IMR-90 (cell line): ENCODE results near the gene SFT2D3. TPM values are rescaled to one million over a fixed set of nuclear protein-coding genes. Genes with fewer than 3 reads are reported as not detected.

Experiments used
- ATAC-seq: fragments of 200-7000 bp; cut with Tn5 transposase; 2 replicates; pipeline ENCODE4 v1.9.1; 2020; ENCODE audit warnings: low read depth, mild to moderate bottlenecking, moderate library complexity
- BruUV-seq: library from RNA; stranded (reverse); fragments of 400-500 nt; replicated peaks from 2 replicates; lab custom pipeline; 2021; lab: Mats Ljungman, UMichigan
- CTCF ChIA-PET: fragments of 300-600 bp; formaldehyde crosslinking; extraction: SDS; loops from one replicate; lab custom pipeline; 2021; ENCODE audit warnings: antibody characterized with exemption; lab: Yijun Ruan, JAX
- POLR2A ChIA-PET: fragments of 300-600 bp; sonication (Branson Sonifier 250); formaldehyde crosslinking; loops from one replicate; lab custom pipeline; 2022; ENCODE audit warnings: antibody characterized with exemption; ENCODE audit not compliant: unreplicated experiment; lab: Charles Lee
- DNase-seq: peaks from one replicate; pipeline ENCODE4 v3.0.0; 2013
- H2AFZ ChIP-seq: replicated peaks from 2 replicates; pipeline ENCODE3; 2013; ENCODE audit warnings: low read length, mild to moderate bottlenecking; ENCODE audit not compliant: poor library complexity
- H2AK5ac ChIP-seq: 2 replicates; pipeline ENCODE4 v1.6.1; 2013; ENCODE audit warnings: low read depth, low read length, inconsistent platforms
- H2AK9ac ChIP-seq: replicated peaks from 2 replicates; pipeline ENCODE3; 2013; ENCODE audit warnings: mild to moderate bottlenecking, low read depth, low read length, moderate library complexity; ENCODE audit not compliant: poor library complexity
- H2BK120ac ChIP-seq: 2 replicates; pipeline ENCODE4 v1.6.1; 2013; ENCODE audit warnings: low read depth, low read length, inconsistent platforms
- H2BK15ac ChIP-seq: 3 replicates; pipeline ENCODE4 v1.6.1; 2013; ENCODE audit warnings: low read depth, low read length, inconsistent platforms
- H2BK20ac ChIP-seq: 2 replicates; pipeline ENCODE4 v1.6.1; 2013; ENCODE audit warnings: low read depth, mild to moderate bottlenecking, inconsistent platforms, low read length, moderate library complexity
- H2BK5ac ChIP-seq: 2 replicates; pipeline ENCODE4 v1.6.1; 2013; ENCODE audit warnings: mild to moderate bottlenecking, low read depth, low read length, inconsistent platforms; ENCODE audit not compliant: poor library complexity, severe bottlenecking
- H3K14ac ChIP-seq: replicated peaks from 2 replicates; pipeline ENCODE4 v1.6.1; 2013; ENCODE audit warnings: low read depth, low read length, inconsistent platforms
- H3K18ac ChIP-seq: 2 replicates; pipeline ENCODE4 v1.6.1; 2013; ENCODE audit warnings: low read depth, low read length, control low read depth
- H3K23ac ChIP-seq: 2 replicates; pipeline ENCODE4 v1.6.1; 2013; ENCODE audit warnings: low read depth, low read length, inconsistent platforms
- H3K27ac ChIP-seq: 2 replicates; pipeline ENCODE4 v1.5.1; 2013; ENCODE audit warnings: mild to moderate bottlenecking, control low read depth, low read length; ENCODE audit not compliant: insufficient read depth
- H3K27me3 ChIP-seq: 2 replicates; pipeline ENCODE4 v1.6.1; 2013; ENCODE audit warnings: low read length; ENCODE audit not compliant: control insufficient read depth, insufficient read depth
- H3K36me3 ChIP-seq: 2 replicates; pipeline ENCODE4 v1.6.1; 2013; ENCODE audit warnings: low read length, mixed read lengths; ENCODE audit not compliant: control insufficient read depth, insufficient read depth
- H3K4ac ChIP-seq: 2 replicates; pipeline ENCODE4 v1.6.1; 2013; ENCODE audit warnings: low read depth, low read length, inconsistent platforms
- H3K4me1 ChIP-seq: 2 replicates; pipeline ENCODE4 v1.6.1; 2013; ENCODE audit warnings: low read length, mixed read lengths; ENCODE audit not compliant: control insufficient read depth, insufficient read depth
- H3K4me2 ChIP-seq: 2 replicates; pipeline ENCODE4 v1.6.1; 2013; ENCODE audit warnings: low read depth, mild to moderate bottlenecking, control low read depth, low read length, moderate library complexity
- H3K4me3 ChIP-seq: 2 replicates; pipeline ENCODE4 v1.5.1; 2013; ENCODE audit warnings: low read depth, mild to moderate bottlenecking, control low read depth, low read length, moderate library complexity; ENCODE audit not compliant: insufficient read depth
- H3K56ac ChIP-seq: 2 replicates; pipeline ENCODE4 v1.6.1; 2013; ENCODE audit warnings: low read length, inconsistent platforms; ENCODE audit not compliant: insufficient read depth; ENCODE audit errors: extremely low read depth
- H3K79me1 ChIP-seq, 2 experiments: 2 replicates each; pipeline ENCODE4 v1.6.1; 2013; ENCODE audit warnings: low read length in 2 of 2, inconsistent platforms in 1 of 2, low read depth in 1 of 2
- H3K9ac ChIP-seq: 2 replicates; pipeline ENCODE4 v1.6.1; 2013; ENCODE audit warnings: low read depth, low read length, control low read depth
- H3K9me1 ChIP-seq: 2 replicates; pipeline ENCODE4 v1.6.1; 2013; ENCODE audit warnings: low read length, inconsistent platforms; ENCODE audit not compliant: insufficient read depth
- H3K9me3 ChIP-seq: 2 replicates; pipeline ENCODE4 v1.6.1; 2013; ENCODE audit warnings: low read length; ENCODE audit not compliant: control insufficient read depth, insufficient read depth
- H4K20me1 ChIP-seq: 2 replicates; pipeline ENCODE4 v1.6.1; 2013; ENCODE audit warnings: low read length, inconsistent platforms; ENCODE audit not compliant: insufficient read depth
- H4K5ac ChIP-seq: 2 replicates; pipeline ENCODE4 v1.6.1; 2013; ENCODE audit warnings: mild to moderate bottlenecking, low read depth, low read length, control low read depth
- H4K8ac ChIP-seq, 2 experiments: 2 replicates each; pipeline ENCODE4 v1.6.1; 2013; ENCODE audit warnings: low read depth in 2 of 2, low read length in 2 of 2, control low read depth in 1 of 2, inconsistent platforms in 1 of 2
- H4K91ac ChIP-seq: 2 replicates; pipeline ENCODE4 v1.6.1; 2013; ENCODE audit warnings: low read depth, low read length, inconsistent platforms; ENCODE audit not compliant: insufficient read depth
- POLR2A ChIP-seq: IDR thresholded peaks from 2 replicates; pipeline ENCODE4 v1.6.1; 2012; ENCODE audit warnings: mild to moderate bottlenecking, low read depth, low read length
- RCOR1 ChIP-seq: IDR thresholded peaks from 2 replicates; pipeline ENCODE4 v1.6.1; 2012; ENCODE audit warnings: mild to moderate bottlenecking, low read length, improper control_type of control experiment; ENCODE audit not compliant: insufficient replicate concordance
- WGBS, 2 experiments: methylation state at CpG; one replicate each; pipeline versions ENCODE4 v1.1.5 to v1.1.7; 2013; ENCODE audit warnings: missing lambda C conversion rate in 2 of 2; ENCODE audit not compliant: insufficient read length in 1 of 2; ENCODE audit errors: extremely low coverage in 2 of 2; 5-methylcytosine and 5-hydroxymethylcytosine counted together
- dilution Hi-C: fragments of 300-500 bp; cut with HindIII; formaldehyde crosslinking; loops from one replicate; pipeline ENCODE4 v1.14.3; 2018; ENCODE audit warnings: low sequenced_read_pairs; ENCODE audit not compliant: unreplicated experiment
- in situ Hi-C: fragments of 300-500 bp; cut with MboI; formaldehyde crosslinking; loops from 3 replicates; pipeline ENCODE4 v1.14.3; 2019; ENCODE audit warnings: low sequenced_read_pairs, inconsistent platforms, mixed read lengths
- intact Hi-C: fragments of 100-400 bp; cut with micrococcal nuclease; formaldehyde crosslinking; loops from 2 replicates; pipeline ENCODE4 v1.10.0; 2022
- polyA plus RNA-seq, 3 experiments: library from polyadenylated mRNA; depleted of rRNA; stranded (reverse); fragments of >200 nt; gene quantifications; 2 replicates each; pipeline ENCODE4 v1.2.3, GENCODE V29; 2012; ENCODE audit warnings: low replicate concordance in 1 of 3
- total RNA-seq: library from RNA; depleted of rRNA; stranded (reverse); fragments of >200 nt; gene quantifications from 2 replicates; pipeline ENCODE4 v1.2.3, GENCODE V29; 2012

Gene SFT2D3
- total and polyA plus RNA-seq, 2 of the 4 experiments (the other 2 are of a cell fraction) = 2.5 to 3.1 TPM

DNA sequence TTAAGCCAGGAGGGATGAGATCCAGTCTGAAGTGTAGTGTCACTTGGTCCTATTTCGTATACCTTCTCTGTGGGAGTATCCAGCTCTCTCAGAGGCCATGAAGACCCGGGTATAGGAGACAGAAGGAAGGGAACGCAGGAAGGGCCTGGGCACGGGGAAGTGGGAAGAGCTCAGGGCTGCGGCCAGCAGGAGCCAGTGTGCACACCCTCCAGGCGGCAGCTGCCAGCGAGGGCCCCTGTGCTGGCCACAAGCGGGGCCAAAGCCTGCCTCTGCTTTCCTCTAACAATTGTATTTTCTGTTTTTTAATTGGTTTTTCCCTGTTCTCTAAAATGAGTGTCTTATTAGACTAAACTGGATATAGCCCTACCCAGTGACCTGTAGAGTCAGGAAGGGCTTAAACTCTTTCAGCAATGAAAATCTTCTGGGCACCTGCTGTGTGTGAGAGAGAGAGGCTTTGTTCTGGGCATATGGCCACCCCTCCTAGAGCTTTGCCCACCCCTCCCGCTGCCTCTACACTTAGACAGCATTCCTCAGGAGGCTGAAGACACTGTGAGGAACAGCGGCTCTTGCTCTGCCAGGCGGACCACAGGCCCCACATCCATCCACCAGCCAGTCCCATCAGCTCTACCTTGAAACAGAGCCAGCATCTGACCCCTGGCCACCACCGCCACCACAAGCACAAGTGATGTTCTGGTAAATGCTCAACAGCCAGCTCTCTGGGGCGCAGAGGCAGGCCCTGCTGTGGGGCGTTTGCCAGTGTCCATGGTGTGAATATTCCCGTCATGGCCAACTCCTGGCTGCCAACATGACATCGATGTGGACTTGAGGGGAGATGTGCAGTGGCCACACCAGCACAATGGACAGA lies 45.9 kb upstream of the SFT2D3 start:
- POLR2A ChIA-PET = no interaction called here

More for the DNA sequence above, 45.9 kb upstream of the SFT2D3 start:
- no peak overlapping the region for H3K4me2 ChIP-seq
- peaks cover 10 to 30% of the 10 kb centered on the region in 2 experiments for H3K79me1 ChIP-seq
- no peak overlapping the region for H3K56ac ChIP-seq
- in situ Hi-C loops = no loop called here
- no peak overlapping the region for H2BK20ac ChIP-seq
- no peak overlapping the region for H4K8ac ChIP-seq
- peaks cover 2% of the 10 kb centered on the region; the same call in 1 of the 2 replicates for H3K9me3 ChIP-seq
- BruUV-seq = no TSS peak
- CTCF ChIA-PET = interaction anchor here (0.6 kb wide), 1 partner anchor 47 kb away, joined by 3 read pairs; no protein-coding TSS in a partner anchor
- no peak overlapping the region for H2BK15ac ChIP-seq
- WGBS, 2 experiments = 91% methylated on average over 4 of the region's 16 CpGs; no CpG with 5 or more reads in 1 of the 2 experiments
- H3K23ac ChIP-seq = no peak overlapping the region
- no peak overlapping the region for H2BK120ac ChIP-seq
- H3K9ac ChIP-seq = no peak overlapping the region
- no peak overlapping the region for H4K5ac ChIP-seq
- H2AK9ac ChIP-seq = no peak overlapping the region
- TF ChIP-seq POLR2A (no peak), RCOR1 (no peak)
- no peaks in the 10 kb centered on the region for H3K27me3 ChIP-seq
- peaks cover 20% of the 10 kb centered on the region for H3K36me3 ChIP-seq
- no peak overlapping the region for H3K4me3 ChIP-seq
- no peak overlapping the region for H3K27ac ChIP-seq
- H4K20me1 ChIP-seq = peaks cover 37% of the 10 kb centered on the region
- DNase-seq (no peak), ATAC-seq (no peak)
- peaks cover 10% of the 10 kb centered on the region; the same call in 1 of the 2 replicates for H3K9me1 ChIP-seq
- dilution Hi-C loops = no loop called here
- no peak overlapping the region for H3K14ac ChIP-seq
- H2AFZ ChIP-seq = no peak overlapping the region
- H2AK5ac ChIP-seq = no peak overlapping the region
- no peak overlapping the region for H4K91ac ChIP-seq
- H3K18ac ChIP-seq = no peak overlapping the region
- no peak overlapping the region for H3K4ac ChIP-seq
- no peaks in the 10 kb centered on the region for H3K4me1 ChIP-seq
- no peak overlapping the region for H2BK5ac ChIP-seq
- intact Hi-C loops = no loop called here
